DND-41 (cell line): ENCODE results near the gene TMEM38A.

Experiments
- ATAC-seq: fragments of 200-7000 bp; cut with Tn5 transposase; 3 replicates; pipeline ENCODE4 v1.9.1; 2021; ENCODE audit warnings: low read depth; ENCODE audit not compliant: insufficient read depth
- DNase-seq: peaks from one replicate; pipeline ENCODE4 v3.0.0-alpha.2; 2020
- H2AFZ ChIP-seq: 2 replicates; pipeline ENCODE4 v1.6.0; 2012; ENCODE audit warnings: low read depth, low read length
- H3K27ac ChIP-seq: 2 replicates; pipeline ENCODE4 v1.5.1; 2012; ENCODE audit warnings: low read length, inconsistent platforms
- H3K27me3 ChIP-seq: fragments of 200-600 bp; sonication (generic); 2 replicates; pipeline ENCODE4 v1.6.0; 2012; ENCODE audit warnings: low read length, mild to moderate bottlenecking, inconsistent platforms; ENCODE audit not compliant: insufficient read depth, poor library complexity
- H3K36me3 ChIP-seq: 2 replicates; pipeline ENCODE4 v1.5.1; 2012; ENCODE audit warnings: low read length, inconsistent platforms; ENCODE audit not compliant: insufficient read depth
- H3K4me1 ChIP-seq: 2 replicates; pipeline ENCODE4 v1.5.1; 2012; ENCODE audit warnings: mild to moderate bottlenecking, low read length; ENCODE audit not compliant: insufficient read depth
- H3K4me2 ChIP-seq: 2 replicates; pipeline ENCODE4 v1.6.0; 2012; ENCODE audit warnings: mild to moderate bottlenecking, moderate library complexity, low read length, inconsistent platforms; ENCODE audit not compliant: insufficient read depth
- H3K4me3 ChIP-seq, 2 experiments: fragments of 200-600 bp in 1 of 2; shearing (Covaris generic) in 1 of 2; 2 replicates each; pipeline ENCODE4 v1.5.1; 2012 to 2016; ENCODE audit warnings: inconsistent platforms in 2 of 2, low read length in 2 of 2, mild to moderate bottlenecking in 2 of 2, low read depth in 1 of 2, moderate library complexity in 1 of 2
- H3K79me2 ChIP-seq: 2 replicates; pipeline ENCODE4 v1.6.0; 2012; ENCODE audit warnings: low read length, inconsistent platforms; ENCODE audit not compliant: insufficient read depth
- H3K9ac ChIP-seq: 2 replicates; pipeline ENCODE4 v1.6.0; 2012; ENCODE audit warnings: low read depth, mild to moderate bottlenecking, inconsistent platforms, low read length, moderate library complexity
- H3K9me3 ChIP-seq: 2 replicates; pipeline ENCODE4 v1.5.1; 2012; ENCODE audit warnings: low read length, moderate library complexity, mild to moderate bottlenecking, inconsistent platforms; ENCODE audit not compliant: insufficient read depth, severe bottlenecking
- H4K20me1 ChIP-seq: 2 replicates; pipeline ENCODE4 v1.6.0; 2012; ENCODE audit warnings: low read length; ENCODE audit not compliant: insufficient read depth
- CTCF ChIP-seq: IDR thresholded peaks from 2 replicates; pipeline ENCODE4 v1.5.1; 2012; ENCODE audit warnings: borderline replicate concordance, low read length, moderate library complexity, mild to moderate bottlenecking; ENCODE audit not compliant: poor library complexity, severe bottlenecking; ENCODE audit errors: extremely low read depth
- EZH2 ChIP-seq: IDR thresholded peaks from 3 replicates; pipeline ENCODE4 v1.6.1; 2012; ENCODE audit warnings: borderline replicate concordance, low read depth, mild to moderate bottlenecking, moderate library complexity, low read length, inconsistent platforms; ENCODE audit not compliant: severe bottlenecking

Gene TMEM38A

GRCh38 chr19:16626796-16627192 lies 34.1 kb upstream of the TMEM38A start:
- peak overlapping the region; percentile 88 to 95 for H3K4me3 ChIP-seq
- H3K79me2 ChIP-seq, result peaks cover 72% of the 10 kb centered on the region
- H3K4me2 ChIP-seq, result peak overlapping the region; percentile 84
- H4K20me1 ChIP-seq, result peaks cover 59% of the 10 kb centered on the region
- H3K27me3 ChIP-seq, result no peaks in the 10 kb centered on the region
- no peak overlapping the region for H2AFZ ChIP-seq
- DNase-seq, result peak; percentile 38
- H3K4me1 ChIP-seq, result peaks cover 47% of the 10 kb centered on the region
- H3K27ac ChIP-seq, result peak overlapping the region; percentile 81
- no peak for TF ChIP-seq EZH2
- TF ChIP-seq CTCF, result no peak
- H3K36me3 ChIP-seq, result peaks cover 56% of the 10 kb centered on the region
- ATAC-seq, result no peak
- no peaks in the 10 kb centered on the region for H3K9me3 ChIP-seq
- peak overlapping the region; percentile 85 for H3K9ac ChIP-seq

- H3K4me2 ChIP-seq, result peak overlapping the region; percentile 84
- H4K20me1 ChIP-seq, result peaks cover 53% of the 10 kb centered on the region
- DNase-seq (peak; percentile 46), ATAC-seq (no peak)
- peaks cover 57% of the 10 kb centered on the region for H3K36me3 ChIP-seq
- peak overlapping the region; percentile 88 to 95 for H3K4me3 ChIP-seq
- H3K79me2 ChIP-seq, result peaks cover 70% of the 10 kb centered on the region
- no peaks in the 10 kb centered on the region for H3K9me3 ChIP-seq
- no peak overlapping the region; the same call in 1 of the 2 replicates for H2AFZ ChIP-seq
- H3K27ac ChIP-seq, result peak overlapping the region; percentile 81
- peaks cover 47% of the 10 kb centered on the region for H3K4me1 ChIP-seq
- H3K27me3 ChIP-seq, result no peaks in the 10 kb centered on the region
- H3K9ac ChIP-seq, result peak overlapping the region; percentile 85
- TF ChIP-seq EZH2 (no peak), CTCF (peak; percentile 48)
Measured at GRCh38 chr19:16627193-16627927, 33.6 kb upstream of the TMEM38A start.

GRCh38 chr19:16627928-16628182 lies 33.1 kb upstream of the TMEM38A start:
- H3K4me1 ChIP-seq, result peaks cover 47% of the 10 kb centered on the region
- peak overlapping the region; percentile 88 to 95 for H3K4me3 ChIP-seq
- DNase-seq, result no peak
- no peaks in the 10 kb centered on the region for H3K9me3 ChIP-seq
- H4K20me1 ChIP-seq, result peaks cover 48% of the 10 kb centered on the region
- no peak for TF ChIP-seq EZH2
- no peak for ATAC-seq
- H3K9ac ChIP-seq, result peak overlapping the region; percentile 85
- no peak overlapping the region for H2AFZ ChIP-seq
- no peaks in the 10 kb centered on the region for H3K27me3 ChIP-seq
- peak overlapping the region; percentile 84 for H3K4me2 ChIP-seq
- peaks cover 70% of the 10 kb centered on the region for H3K79me2 ChIP-seq
- peak overlapping the region; percentile 81 for H3K27ac ChIP-seq
- peaks cover 57% of the 10 kb centered on the region for H3K36me3 ChIP-seq

GRCh38 chr19:16628183-16628983 lies 32.6 kb upstream of the TMEM38A start, which contains the start of gene MED26:
TSS of gene MED26 (minus strand) at chr19:16628204. CDS start at chr19:16627943, 261 bp downstream.
- Histone ChIP-seq H3K79me2 (peaks cover 69% of the 10 kb centered on the region), H3K27ac (peak within 1 kb of the TSS; percentile 99), H4K20me1 (peaks cover 43% of the 10 kb centered on the region), H3K4me1 (peaks cover 47% of the 10 kb centered on the region), H3K4me2 (peak within 1 kb of the TSS; percentile 84), H3K4me3 (peak within 1 kb of the TSS; percentile 88 to 95), H2AFZ (peak within 1 kb of the TSS; percentile 95), H3K27me3 (no peaks in the 10 kb centered on the region), H3K9me3 (no peaks in the 10 kb centered on the region), H3K36me3 (peaks cover 56% of the 10 kb centered on the region), H3K9ac (peak within 1 kb of the TSS; percentile 99)
- peak; percentile 83 for ATAC-seq
- DNase-seq, result peak; percentile 96
- TF ChIP-seq CTCF (peak; percentile 29), EZH2 (no peak)
